Esophagus muscularis mucosa (tissue), 4 donors: ENCODE data around the gene ABCD4.

Experiments used
- EP300 ChIP-seq: sonication (generic); formaldehyde crosslinking; IDR thresholded peaks from one replicate; pipeline ENCODE4 v1.6.1; 2017; ENCODE audit warnings: antibody characterized with exemption
- POLR2A ChIP-seq: fragments of 450-650 bp; IDR thresholded peaks from one replicate; pipeline ENCODE4 v1.6.1; 2017; ENCODE audit warnings: antibody characterized with exemption, moderate library complexity, mild to moderate bottlenecking, low read depth
- POLR2AphosphoS5 ChIP-seq, 2 donors: sonication (generic); formaldehyde crosslinking; IDR thresholded peaks; one replicate each; pipeline ENCODE4 v1.6.1; 2017; ENCODE audit warnings: antibody characterized with exemption in 2 of 2
- TF ChIP-seq, protein P1 (sequence below), 3 experiments: fragments of 200-600 bp in 2 of 3; fragments of 450-650 bp in 1 of 3; sonication (generic) in 2 of 3; IDR thresholded peaks; one replicate each; pipeline ENCODE4 v1.5.1; 2017 to 2019; ENCODE audit warnings: antibody characterized with exemption in 3 of 3, mild to moderate bottlenecking in 2 of 3, moderate library complexity in 1 of 3

DNA sequence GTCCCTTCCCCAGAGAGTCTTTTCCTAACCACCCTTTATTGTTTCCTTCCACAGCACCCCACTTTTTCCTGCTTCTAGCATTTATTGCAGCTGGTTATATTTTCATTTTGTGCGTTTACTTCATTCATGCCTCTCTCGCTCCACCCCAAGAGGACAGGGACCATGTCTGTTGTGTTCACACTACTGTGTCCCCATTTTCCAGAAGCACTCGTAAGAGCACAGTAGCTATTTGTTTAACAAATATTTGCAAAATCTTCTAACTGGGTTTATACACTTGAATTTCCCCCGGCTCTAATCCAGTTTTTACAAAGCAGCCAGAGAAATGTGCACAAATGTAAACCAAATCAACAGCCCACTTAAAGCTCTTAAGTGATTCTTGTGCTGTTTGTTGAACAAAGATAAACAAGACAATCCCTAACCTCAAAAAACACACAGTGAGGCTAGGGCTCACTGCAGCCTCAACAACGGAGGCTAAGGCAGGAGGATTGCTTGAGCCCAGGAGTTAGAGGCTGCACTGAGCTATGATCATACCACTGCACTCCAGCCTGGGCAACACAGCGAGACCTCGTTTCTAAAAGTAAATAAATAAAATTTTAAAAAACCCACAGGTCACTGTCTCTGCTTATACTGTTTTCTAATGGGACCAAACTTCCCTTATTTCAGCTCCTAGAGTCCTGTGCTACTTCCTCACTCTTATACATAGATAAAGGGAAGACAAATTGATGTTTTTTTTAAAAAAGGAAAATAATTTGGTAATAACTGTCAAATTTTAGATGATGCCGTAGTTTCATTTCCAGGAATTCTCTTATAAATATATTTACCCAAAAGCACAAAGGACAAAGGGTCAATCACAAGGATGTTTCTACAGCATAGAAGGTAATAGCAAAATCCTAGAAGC, 6.6 kb upstream of the ABCD4 start:
- TF ChIP-seq, protein P1, sequence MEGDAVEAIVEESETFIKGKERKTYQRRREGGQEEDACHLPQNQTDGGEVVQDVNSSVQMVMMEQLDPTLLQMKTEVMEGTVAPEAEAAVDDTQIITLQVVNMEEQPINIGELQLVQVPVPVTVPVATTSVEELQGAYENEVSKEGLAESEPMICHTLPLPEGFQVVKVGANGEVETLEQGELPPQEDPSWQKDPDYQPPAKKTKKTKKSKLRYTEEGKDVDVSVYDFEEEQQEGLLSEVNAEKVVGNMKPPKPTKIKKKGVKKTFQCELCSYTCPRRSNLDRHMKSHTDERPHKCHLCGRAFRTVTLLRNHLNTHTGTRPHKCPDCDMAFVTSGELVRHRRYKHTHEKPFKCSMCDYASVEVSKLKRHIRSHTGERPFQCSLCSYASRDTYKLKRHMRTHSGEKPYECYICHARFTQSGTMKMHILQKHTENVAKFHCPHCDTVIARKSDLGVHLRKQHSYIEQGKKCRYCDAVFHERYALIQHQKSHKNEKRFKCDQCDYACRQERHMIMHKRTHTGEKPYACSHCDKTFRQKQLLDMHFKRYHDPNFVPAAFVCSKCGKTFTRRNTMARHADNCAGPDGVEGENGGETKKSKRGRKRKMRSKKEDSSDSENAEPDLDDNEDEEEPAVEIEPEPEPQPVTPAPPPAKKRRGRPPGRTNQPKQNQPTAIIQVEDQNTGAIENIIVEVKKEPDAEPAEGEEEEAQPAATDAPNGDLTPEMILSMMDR (IDR thresholded peaks at IDR 0.05): no peak
- TF ChIP-seq POLR2AphosphoS5 (IDR thresholded peaks at IDR 0.05) (no peak), POLR2A (no peak), EP300 (no peak)
